Karpas-422 (cell line): ENCODE results near the gene BTG1. TPM values are rescaled to one million over a fixed set of nuclear protein-coding genes. Genes with fewer than 3 reads are reported as not detected.
"Not testable (repeated sequence)": the region's sequence is repeated elsewhere in the genome, so short reads cannot be mapped to it uniquely, and the experiment has no call there.

ENCODE experiments used
- DNase-seq: peaks from one replicate; pipeline ENCODE4 v3.0.0-alpha.2; 2015
- H2AFZ ChIP-seq: fragments of 200-600 bp; sonication (generic); 2 replicates; pipeline ENCODE4 v1.6.1; 2014; ENCODE audit warnings: antibody characterized with exemption, low read length, mixed read lengths
- H3K27ac ChIP-seq: fragments of 200-600 bp; sonication (generic); 2 replicates; pipeline ENCODE4 v1.5.1; 2014; ENCODE audit warnings: mild to moderate bottlenecking, low read length, moderate library complexity
- H3K27me3 ChIP-seq: fragments of 200-600 bp; sonication (generic); 2 replicates; pipeline ENCODE4 v1.6.1; 2014; ENCODE audit warnings: low read length, mixed read lengths
- H3K36me3 ChIP-seq: fragments of 200-600 bp; sonication (generic); 2 replicates; pipeline ENCODE4 v1.6.1; 2014; ENCODE audit warnings: low read length, mixed read lengths; ENCODE audit not compliant: insufficient read depth
- H3K4me1 ChIP-seq: fragments of 200-600 bp; sonication (generic); 2 replicates; pipeline ENCODE4 v1.6.1; 2014; ENCODE audit warnings: mild to moderate bottlenecking, low read length, mixed read lengths
- H3K4me2 ChIP-seq: fragments of 200-600 bp; sonication (generic); 2 replicates; pipeline ENCODE4 v1.6.1; 2014; ENCODE audit warnings: low read length, low read depth, mild to moderate bottlenecking; ENCODE audit not compliant: poor library complexity, severe bottlenecking
- H3K4me3 ChIP-seq: fragments of 200-600 bp; sonication (generic); 2 replicates; pipeline ENCODE4 v1.5.1; 2014; ENCODE audit warnings: mild to moderate bottlenecking, antibody characterized with exemption, low read length, mixed read lengths
- H3K79me2 ChIP-seq: fragments of 200-600 bp; sonication (generic); 2 replicates; pipeline ENCODE4 v1.6.1; 2014; ENCODE audit warnings: mild to moderate bottlenecking, low read length, mixed read lengths
- H3K9ac ChIP-seq: fragments of 200-600 bp; sonication (generic); 2 replicates; pipeline ENCODE4 v1.6.0; 2014; ENCODE audit warnings: low read length
- H3K9me2 ChIP-seq: fragments of 200-600 bp; sonication (generic), shearing (Covaris generic); replicated peaks from 2 replicates; pipeline ENCODE4 v1.6.0; 2014; ENCODE audit warnings: mild to moderate bottlenecking, low read length, moderate library complexity; ENCODE audit not compliant: insufficient read depth
- H3K9me3 ChIP-seq: fragments of 300-700, 200-600 bp; sonication (generic); 2 replicates; pipeline ENCODE4 v1.6.1; 2014; ENCODE audit warnings: low read length, mixed read lengths
- H4K20me1 ChIP-seq: fragments of 200-600 bp; sonication (generic); 2 replicates; pipeline ENCODE4 v1.6.1; 2014; ENCODE audit warnings: mild to moderate bottlenecking, antibody characterized with exemption, low read length, low read depth; ENCODE audit not compliant: insufficient read depth
- total RNA-seq: library from RNA; depleted of rRNA; stranded (reverse); fragments of >200 nt; shearing (Covaris generic); gene quantifications from 2 replicates; pipeline ENCODE4 v1.2.3, GENCODE V29; 2014; ENCODE audit warnings: low replicate concordance

Gene BTG1
- total RNA-seq, 1 experiment from 2014 or later, result 12.4 TPM

DNA sequence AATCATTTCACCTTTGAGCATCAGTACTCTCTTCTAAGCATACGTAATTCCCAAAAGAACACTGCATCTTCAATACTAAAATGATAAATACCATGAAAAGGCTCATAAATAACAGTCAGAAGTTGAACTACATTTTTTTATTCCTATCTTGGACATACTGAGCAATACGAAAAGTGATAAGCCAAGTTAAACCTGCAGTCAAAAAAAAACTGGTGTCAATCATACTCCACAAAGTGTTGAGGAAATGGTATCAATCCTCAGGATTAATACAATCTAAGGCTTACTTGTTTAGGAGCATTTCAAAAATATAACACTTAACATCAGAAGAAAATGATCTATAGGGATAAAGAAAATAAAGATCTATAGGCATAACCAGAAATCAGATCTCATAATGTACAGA, 5.5 kb downstream of the BTG1 start:
- Histone ChIP-seq H3K27ac (no peak overlapping the region), H3K4me2 (peak overlapping the region; percentile 77), H3K4me1 (peaks cover 74% of the 10 kb centered on the region), H3K9ac (no peak overlapping the region), H3K9me3 (no peaks in the 10 kb centered on the region), H3K36me3 (peaks cover 30% of the 10 kb centered on the region), H4K20me1 (peaks cover 75% of the 10 kb centered on the region; the same call in 1 of the 2 replicates), H3K9me2 (no peaks in the 10 kb centered on the region), H2AFZ (no peak overlapping the region), H3K4me3 (peak overlapping the region; percentile 79), H3K27me3 (no peaks in the 10 kb centered on the region), H3K79me2 (peaks cover 73% of the 10 kb centered on the region)
- DNase-seq, result no peak

DNA sequence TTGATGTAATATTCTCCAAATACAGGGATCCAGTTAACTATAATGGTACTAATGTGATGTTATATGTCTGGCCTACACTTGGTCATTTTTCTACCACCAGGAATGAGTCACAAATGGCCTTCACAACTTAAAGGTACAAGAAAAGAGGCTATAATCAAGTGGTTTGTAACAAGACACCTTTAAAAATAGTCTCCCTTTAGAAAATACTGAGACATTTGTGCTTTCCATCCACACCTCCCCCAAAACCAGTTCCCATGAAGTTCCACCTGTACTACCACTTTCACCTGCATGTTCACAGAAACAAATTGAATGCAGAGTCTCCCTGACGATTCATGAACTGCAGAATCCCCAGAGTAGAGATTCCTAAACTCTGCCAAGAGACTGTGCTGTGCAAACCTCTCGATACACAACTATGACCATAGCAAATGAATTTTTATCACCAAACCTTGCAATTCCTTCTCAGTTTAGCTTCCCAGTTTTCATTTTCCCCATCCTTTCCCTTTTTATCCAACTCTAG, 6.0 kb downstream of the BTG1 start:
- no peaks in the 10 kb centered on the region for H3K9me2 ChIP-seq
- H3K79me2 ChIP-seq, result peaks cover 69% of the 10 kb centered on the region
- no peaks in the 10 kb centered on the region for H3K9me3 ChIP-seq
- H3K4me2 ChIP-seq, result peak overlapping the region; percentile 77
- peaks cover 78% of the 10 kb centered on the region for H3K4me1 ChIP-seq
- no peak overlapping the region for H3K9ac ChIP-seq
- H3K27me3 ChIP-seq, result no peaks in the 10 kb centered on the region
- peaks cover 30% of the 10 kb centered on the region for H3K36me3 ChIP-seq
- H2AFZ ChIP-seq, result no peak overlapping the region
- H4K20me1 ChIP-seq, result peaks cover 75% of the 10 kb centered on the region; the same call in 1 of the 2 replicates
- peak overlapping the region; percentile 79; the same call in 1 of the 2 replicates for H3K4me3 ChIP-seq
- H3K27ac ChIP-seq, result no peak overlapping the region
- DNase-seq, result no peak

DNA sequence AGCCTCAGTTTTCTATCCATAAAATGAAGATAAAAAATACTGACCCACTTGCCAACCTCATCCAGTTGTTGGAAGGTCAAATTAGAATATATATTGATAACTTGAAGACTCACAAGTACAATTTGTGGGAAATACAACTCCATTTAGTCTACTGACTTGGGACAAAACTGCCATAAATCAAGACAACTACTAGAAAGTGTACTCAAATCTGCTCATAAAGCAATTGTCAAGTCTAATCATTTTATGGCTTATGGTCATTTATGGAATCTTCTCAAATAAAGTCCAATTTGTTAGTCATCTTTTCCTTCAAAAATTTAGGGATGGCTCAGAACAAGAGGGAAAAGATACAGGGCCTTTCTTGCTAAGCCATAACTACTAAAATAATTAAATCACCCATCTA, 7.0 kb downstream of the BTG1 start:
- Histone ChIP-seq H3K36me3 (peaks cover 30% of the 10 kb centered on the region), H4K20me1 (peaks cover 75% of the 10 kb centered on the region; the same call in 1 of the 2 replicates), H3K27me3 (no peaks in the 10 kb centered on the region), H2AFZ (no peak overlapping the region), H3K79me2 (peaks cover 58% of the 10 kb centered on the region), H3K4me1 (peaks cover 79% of the 10 kb centered on the region), H3K9me2 (no peaks in the 10 kb centered on the region), H3K9ac (no peak overlapping the region), H3K4me3 (no peak overlapping the region), H3K27ac (no peak overlapping the region), H3K9me3 (no peaks in the 10 kb centered on the region), H3K4me2 (peak overlapping the region; percentile 77)
- no peak for DNase-seq

DNA sequence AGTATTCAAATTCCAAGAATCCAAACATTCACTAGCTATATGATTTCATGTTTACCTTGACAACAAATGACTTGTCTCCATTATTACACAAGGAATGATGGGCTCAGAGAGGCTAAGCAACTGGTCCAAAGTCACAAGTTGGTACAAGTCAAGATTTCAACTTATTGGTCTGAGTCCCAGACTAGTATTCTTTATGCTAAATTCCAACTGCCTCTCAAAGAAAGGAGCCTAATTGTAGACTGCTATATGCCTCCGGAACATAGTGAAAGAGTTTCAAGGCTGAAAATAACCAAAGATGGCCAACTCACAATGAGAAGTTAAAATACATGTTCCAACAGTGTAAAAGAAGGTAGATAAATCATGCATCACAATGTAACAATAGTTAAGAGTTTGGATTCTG, 7.5 kb downstream of the BTG1 start:
- no peak overlapping the region for H3K4me3 ChIP-seq
- H3K79me2 ChIP-seq, result peaks cover 54% of the 10 kb centered on the region
- peaks cover 75% of the 10 kb centered on the region for H4K20me1 ChIP-seq
- peaks cover 25% of the 10 kb centered on the region for H3K36me3 ChIP-seq
- peak overlapping the region; percentile 77 for H3K4me2 ChIP-seq
- H3K9me2 ChIP-seq, result no peaks in the 10 kb centered on the region
- H3K27ac ChIP-seq, result no peak overlapping the region
- DNase-seq, result no peak
- no peak overlapping the region for H2AFZ ChIP-seq
- no peaks in the 10 kb centered on the region for H3K9me3 ChIP-seq
- no peaks in the 10 kb centered on the region for H3K27me3 ChIP-seq
- peaks cover 74% of the 10 kb centered on the region for H3K4me1 ChIP-seq
- H3K9ac ChIP-seq, result no peak overlapping the region

DNA sequence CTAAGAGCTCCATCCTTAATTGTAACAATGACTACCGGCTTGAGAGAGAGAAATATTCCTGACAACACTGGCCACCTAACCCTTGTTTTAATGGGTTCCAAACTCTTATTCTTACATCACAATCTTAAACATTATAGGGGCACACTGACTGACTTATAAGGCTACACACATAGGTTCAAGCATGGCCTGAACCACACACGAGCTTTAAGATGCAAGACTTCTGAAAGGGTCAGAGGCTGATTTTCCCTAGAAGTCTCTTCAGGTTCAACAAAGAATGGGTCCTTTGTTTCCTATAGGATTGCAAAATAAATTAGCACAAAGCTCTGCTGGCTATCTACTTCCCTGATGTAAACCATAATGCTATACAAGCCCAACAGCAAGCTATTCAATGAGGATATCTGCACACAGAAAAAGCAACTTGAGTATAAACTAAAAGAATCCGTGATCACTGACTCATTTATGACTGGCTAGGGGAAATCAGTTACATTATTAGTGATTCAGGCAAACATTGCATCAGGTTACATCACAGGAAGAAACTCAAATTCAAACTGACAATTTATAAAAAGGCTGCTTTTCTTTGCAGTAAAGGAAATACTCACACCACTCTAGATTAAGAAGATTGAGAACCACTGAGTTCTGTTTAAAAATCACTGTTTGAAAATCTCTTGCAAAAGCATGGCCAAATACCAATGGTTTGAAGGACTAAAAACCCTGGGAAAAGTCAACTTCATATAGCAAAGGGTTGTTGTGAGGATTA, 8.5 kb downstream of the BTG1 start:
- H3K4me3 ChIP-seq, result no peak overlapping the region
- H3K4me2 ChIP-seq, result no peak overlapping the region
- no peaks in the 10 kb centered on the region for H3K9me2 ChIP-seq
- H3K4me1 ChIP-seq, result peaks cover 64% of the 10 kb centered on the region
- H2AFZ ChIP-seq, result no peak overlapping the region
- peaks cover 76% of the 10 kb centered on the region for H4K20me1 ChIP-seq
- H3K27me3 ChIP-seq, result no peaks in the 10 kb centered on the region
- peaks cover 15% of the 10 kb centered on the region for H3K36me3 ChIP-seq
- H3K27ac ChIP-seq, result no peak overlapping the region
- H3K79me2 ChIP-seq, result peaks cover 44% of the 10 kb centered on the region
- no peak for DNase-seq
- H3K9ac ChIP-seq, result no peak overlapping the region
- H3K9me3 ChIP-seq, result no peaks in the 10 kb centered on the region

DNA sequence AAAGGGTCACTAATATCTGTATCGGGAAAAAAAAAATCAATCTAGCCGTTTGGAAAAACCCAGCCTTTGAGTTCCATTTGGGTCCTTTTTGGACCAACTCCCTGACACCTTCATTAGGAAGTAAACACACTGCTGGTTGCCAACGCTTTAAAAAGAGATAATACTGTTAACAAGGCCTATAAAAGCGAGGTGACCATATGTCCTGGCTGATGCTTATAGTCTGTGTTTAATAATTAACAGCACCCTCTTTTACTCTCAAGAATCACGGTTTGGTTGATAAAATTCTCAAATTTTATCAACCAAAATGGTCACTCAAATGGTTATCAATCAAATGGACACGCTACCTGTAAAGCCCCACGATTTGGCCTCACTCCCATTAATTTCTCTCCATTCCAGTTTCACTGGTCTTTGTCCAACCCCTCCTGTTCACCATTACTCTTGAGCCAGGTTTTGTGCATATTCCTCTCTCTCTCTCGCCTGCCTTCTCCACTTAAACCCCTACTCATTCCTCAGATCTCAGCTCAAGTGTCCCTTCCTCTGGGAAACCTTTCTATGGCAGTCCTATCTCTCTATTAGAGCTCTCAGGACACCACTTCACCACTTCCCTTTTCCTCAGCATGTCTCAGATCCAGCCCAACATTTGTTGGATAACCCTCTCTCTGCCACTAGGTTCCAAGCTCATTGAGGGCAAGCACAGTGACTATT, 9.5 kb downstream of the BTG1 start:
- peaks cover 55% of the 10 kb centered on the region for H3K4me1 ChIP-seq
- H3K9me3 ChIP-seq, result no peaks in the 10 kb centered on the region
- no peaks in the 10 kb centered on the region for H3K9me2 ChIP-seq
- peaks cover 10% of the 10 kb centered on the region; the same call in 1 of the 2 replicates for H3K36me3 ChIP-seq
- no peak overlapping the region for H3K27ac ChIP-seq
- no peak for DNase-seq
- H3K4me2 ChIP-seq, result no peak overlapping the region
- H4K20me1 ChIP-seq, result peaks cover 74% of the 10 kb centered on the region
- H3K9ac ChIP-seq, result no peak overlapping the region
- peaks cover 39% of the 10 kb centered on the region for H3K79me2 ChIP-seq
- no peaks in the 10 kb centered on the region for H3K27me3 ChIP-seq
- H2AFZ ChIP-seq, result no peak overlapping the region
- H3K4me3 ChIP-seq, result no peak overlapping the region

DNA sequence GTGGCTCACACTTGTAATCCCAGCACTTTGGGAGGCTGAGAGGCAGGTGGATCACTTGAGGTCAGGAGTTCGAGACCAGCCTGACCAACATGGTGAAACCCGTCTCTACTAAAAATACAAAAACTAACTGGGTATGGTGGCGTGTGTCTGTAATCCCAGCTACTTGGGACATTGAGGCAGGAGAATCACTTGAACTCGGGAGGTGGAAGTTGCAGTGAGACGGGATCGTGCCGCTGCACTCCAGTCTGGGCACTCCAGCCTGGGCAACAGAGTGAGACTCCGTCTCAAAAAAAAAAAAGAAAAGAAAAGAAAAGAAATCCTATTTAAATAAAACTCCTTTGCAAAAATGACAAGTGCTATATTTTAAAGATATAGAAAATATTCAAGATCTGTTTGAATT, 10.1 kb downstream of the BTG1 start:
- H3K9ac ChIP-seq, H3K27ac ChIP-seq, H2AFZ ChIP-seq, H3K4me3 ChIP-seq, H3K9me2 ChIP-seq, H3K4me2 ChIP-seq, H3K9me3 ChIP-seq, H3K27me3 ChIP-seq, DNase-seq: not testable (repeated sequence)
- peaks cover 68% of the 10 kb centered on the region for H4K20me1 ChIP-seq
- H3K4me1 ChIP-seq, result peaks cover 48% of the 10 kb centered on the region
- peaks cover 39% of the 10 kb centered on the region for H3K79me2 ChIP-seq
- H3K36me3 ChIP-seq, result peaks cover 10% of the 10 kb centered on the region; the same call in 1 of the 2 replicates

DNA sequence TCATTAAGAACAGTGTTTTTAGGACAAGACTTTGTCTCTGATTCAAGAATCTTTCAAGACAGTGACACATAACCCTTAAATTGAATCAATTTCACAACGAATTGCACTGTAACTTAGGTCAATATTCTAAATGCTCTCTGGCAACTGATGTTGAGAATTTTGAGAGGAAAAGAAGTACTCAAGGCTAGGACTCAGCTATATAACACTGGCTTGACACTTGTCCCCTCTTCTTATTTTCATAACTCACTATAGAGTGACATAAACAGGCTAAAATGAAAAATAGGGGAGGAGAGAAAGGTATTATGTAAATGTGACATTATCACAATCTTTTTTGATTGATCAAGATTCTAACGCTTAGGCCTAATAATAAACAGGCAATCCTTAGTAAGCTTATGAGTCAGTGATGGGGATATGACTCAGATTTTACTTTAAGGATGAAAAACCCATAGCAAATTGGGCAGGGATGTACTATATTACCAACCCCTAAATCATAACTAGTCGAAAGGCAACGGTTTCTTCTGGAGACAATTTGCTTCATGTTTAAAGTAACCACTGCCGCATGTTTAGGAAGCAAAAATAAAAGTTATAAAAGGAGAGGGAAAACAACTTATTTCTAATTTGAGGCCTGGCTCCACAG, 10.9 kb downstream of the BTG1 start:
- H3K4me2 ChIP-seq, result no peak overlapping the region
- H3K4me1 ChIP-seq, result peaks cover 41% of the 10 kb centered on the region
- no peak overlapping the region for H3K27ac ChIP-seq
- H3K9ac ChIP-seq, result no peak overlapping the region
- H3K9me3 ChIP-seq, result no peaks in the 10 kb centered on the region
- peaks cover 60% of the 10 kb centered on the region for H4K20me1 ChIP-seq
- H3K27me3 ChIP-seq, result no peaks in the 10 kb centered on the region
- 0 out of 2 replicates have a peak, but pooled peaks cover 5% of the 10 kb centered on the region for H3K36me3 ChIP-seq
- H3K9me2 ChIP-seq, result no peaks in the 10 kb centered on the region
- no peak overlapping the region for H3K4me3 ChIP-seq
- no peak for DNase-seq
- H3K79me2 ChIP-seq, result peaks cover 34% of the 10 kb centered on the region
- no peak overlapping the region for H2AFZ ChIP-seq
